Epithelial cell of proximal tubule (primary cell): Measurements from ENCODE around the gene TRPC4AP. TPM values are rescaled to one million over a fixed set of nuclear protein-coding genes. Genes with fewer than 3 reads are reported as not detected.

ENCODE experiments used
- DNase-seq: peaks from one replicate; pipeline ENCODE4 v3.0.0-alpha.2; 2011; ENCODE audit warnings: low read depth
- H3K4me3 ChIP-seq: 2 replicates; pipeline ENCODE4 v1.5.1; 2011; ENCODE audit warnings: low read depth, mild to moderate bottlenecking, low read length
- total RNA-seq: library from RNA; depleted of rRNA; stranded (reverse); fragments of >200 nt; gene quantifications from 2 replicates; pipeline ENCODE4 v1.2.3, GENCODE V29; 2015
- TF ChIP-seq, protein P1 (sequence below): conservative IDR thresholded peaks from 2 replicates; pipeline ENCODE4 v1.5.1; 2012; ENCODE audit warnings: low read depth, mild to moderate bottlenecking, low read length

TRPC4AP gene
- total RNA-seq, 1 donor from 2014 or later = 58.6 TPM

DNA sequence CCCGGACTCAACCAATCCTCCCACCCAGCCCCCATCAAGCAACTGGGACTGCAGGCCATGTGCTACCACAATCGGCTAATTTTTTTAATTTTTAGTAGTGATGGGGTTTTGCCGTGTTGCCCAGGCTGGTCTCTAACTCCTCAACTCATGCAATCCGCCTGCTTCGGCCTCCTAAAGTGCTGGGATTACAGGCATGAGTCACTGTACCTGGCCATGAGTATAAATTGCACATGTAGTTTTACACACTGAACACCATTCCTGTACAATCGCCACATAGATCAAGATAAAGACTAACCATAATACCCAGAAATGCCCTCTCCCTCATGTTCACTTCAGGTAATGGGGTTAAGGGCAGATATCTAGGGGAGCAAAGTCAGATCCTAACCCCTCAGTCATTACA is 26.4 kb downstream of the TRPC4AP start:
- no peak for DNase-seq
- no peak overlapping the region for H3K4me3 ChIP-seq
- TF ChIP-seq, protein P1, sequence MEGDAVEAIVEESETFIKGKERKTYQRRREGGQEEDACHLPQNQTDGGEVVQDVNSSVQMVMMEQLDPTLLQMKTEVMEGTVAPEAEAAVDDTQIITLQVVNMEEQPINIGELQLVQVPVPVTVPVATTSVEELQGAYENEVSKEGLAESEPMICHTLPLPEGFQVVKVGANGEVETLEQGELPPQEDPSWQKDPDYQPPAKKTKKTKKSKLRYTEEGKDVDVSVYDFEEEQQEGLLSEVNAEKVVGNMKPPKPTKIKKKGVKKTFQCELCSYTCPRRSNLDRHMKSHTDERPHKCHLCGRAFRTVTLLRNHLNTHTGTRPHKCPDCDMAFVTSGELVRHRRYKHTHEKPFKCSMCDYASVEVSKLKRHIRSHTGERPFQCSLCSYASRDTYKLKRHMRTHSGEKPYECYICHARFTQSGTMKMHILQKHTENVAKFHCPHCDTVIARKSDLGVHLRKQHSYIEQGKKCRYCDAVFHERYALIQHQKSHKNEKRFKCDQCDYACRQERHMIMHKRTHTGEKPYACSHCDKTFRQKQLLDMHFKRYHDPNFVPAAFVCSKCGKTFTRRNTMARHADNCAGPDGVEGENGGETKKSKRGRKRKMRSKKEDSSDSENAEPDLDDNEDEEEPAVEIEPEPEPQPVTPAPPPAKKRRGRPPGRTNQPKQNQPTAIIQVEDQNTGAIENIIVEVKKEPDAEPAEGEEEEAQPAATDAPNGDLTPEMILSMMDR = no peak

DNA sequence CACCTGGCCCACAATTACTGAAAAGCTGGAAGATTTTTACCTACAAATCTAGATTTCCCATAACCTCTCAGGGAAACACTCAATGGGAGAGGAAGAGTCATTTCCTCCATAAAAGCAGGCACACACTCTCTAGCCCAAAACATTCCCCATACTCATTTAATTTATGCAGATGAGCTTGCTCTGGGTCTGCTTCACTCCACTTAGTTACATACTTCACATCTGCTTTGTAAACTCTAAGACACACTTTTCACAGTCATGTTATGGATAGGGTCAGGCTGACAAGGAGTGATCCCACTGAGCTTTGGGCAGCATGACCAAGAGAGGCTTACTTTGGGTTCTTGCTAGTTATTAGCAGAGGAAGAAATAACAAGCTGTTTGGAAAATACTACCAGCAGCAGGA is 27.4 kb downstream of the TRPC4AP start:
- no peak for DNase-seq
- TF ChIP-seq, protein P1 = no peak
- H3K4me3 ChIP-seq = no peak overlapping the region

DNA sequence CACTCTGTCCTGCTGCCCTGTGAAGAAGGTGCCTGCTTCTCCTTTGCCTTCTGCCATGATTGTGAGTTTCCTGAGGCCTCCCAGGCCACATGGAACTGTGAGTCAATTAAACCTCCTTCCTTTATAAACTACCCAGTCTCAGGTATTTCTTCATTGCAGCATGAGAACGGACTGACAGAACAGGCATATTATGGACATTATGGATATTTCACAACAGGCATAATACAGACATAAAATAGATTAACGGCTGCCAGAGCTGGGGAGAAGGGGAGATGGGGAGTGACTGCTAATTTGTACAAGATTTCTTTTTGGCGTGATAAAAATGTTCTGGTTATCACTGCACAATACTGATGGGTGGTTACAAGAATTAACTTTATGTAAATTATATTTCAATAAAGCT is 29.4 kb downstream of the TRPC4AP start:
- TF ChIP-seq, protein P1 = no peak
- H3K4me3 ChIP-seq = no peak overlapping the region
- no peak for DNase-seq

GRCh38 chr20:35062478-35062877 is 30.1 kb downstream of the TRPC4AP start:
- no peak overlapping the region for H3K4me3 ChIP-seq
- TF ChIP-seq, protein P1 = no peak
- no peak for DNase-seq

GRCh38 chr20:35060168-35060567 is 32.4 kb downstream of the TRPC4AP start:
- TF ChIP-seq, protein P1 = no peak
- DNase-seq = no peak
- no peak overlapping the region for H3K4me3 ChIP-seq

GRCh38 chr20:35059612-35060011 is 33.0 kb downstream of the TRPC4AP start:
- TF ChIP-seq, protein P1 = no peak
- no peak for DNase-seq
- no peak overlapping the region for H3K4me3 ChIP-seq

DNA sequence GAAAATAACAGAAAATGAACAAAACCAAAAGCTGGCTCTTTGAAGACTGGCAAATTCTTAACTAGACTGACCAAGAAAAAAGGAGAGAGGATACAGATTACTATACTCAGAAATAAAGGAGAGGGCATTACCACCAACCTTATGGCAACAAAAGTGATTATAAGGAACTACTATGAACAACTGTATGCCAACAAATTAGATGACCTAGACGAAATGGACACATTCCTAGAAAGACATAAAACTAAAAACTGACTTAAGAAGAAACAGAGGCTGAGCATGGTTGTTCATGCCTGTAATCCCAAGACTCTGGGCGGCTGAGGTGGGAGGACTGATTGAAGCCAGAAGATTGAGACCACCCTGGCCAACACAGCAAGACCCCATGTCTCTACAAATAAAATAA is 33.5 kb downstream of the TRPC4AP start:
- no peak for DNase-seq
- TF ChIP-seq, protein P1 = no peak

More for the DNA sequence above, 33.5 kb downstream of the TRPC4AP start:
- H3K4me3 ChIP-seq = no peak overlapping the region
